ENCODE data around the gene PTPRN.

DNA sequence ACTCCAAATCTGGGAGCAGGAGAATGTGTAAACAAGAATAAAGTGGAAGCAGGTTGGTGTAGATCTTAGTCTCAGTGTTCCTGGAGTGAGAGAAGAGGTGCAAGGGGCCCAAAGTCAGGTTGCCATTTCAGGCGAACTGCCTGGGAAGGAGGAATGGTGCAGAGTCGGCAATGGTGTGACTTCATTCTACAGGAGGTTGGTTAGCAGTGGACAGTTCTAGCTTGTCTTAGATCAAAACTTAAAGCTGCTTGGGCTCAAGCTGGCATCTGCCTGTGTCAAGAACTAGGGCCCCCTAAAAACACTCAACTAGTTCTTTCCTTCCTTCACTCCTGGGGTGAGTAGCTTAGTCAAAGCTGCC lies 60.4 kb downstream of the PTPRN start:
- TF ChIP-seq BHLHE40 (IDR thresholded peaks at IDR 0.05; ENCODE audit: low read length): no peak
- TF ChIP-seq ZNF785 (CRISPR knock-in tag; IDR thresholded peaks at IDR 0.05): no peak
- no peak for TF ChIP-seq TRIM25 (IDR thresholded peaks at IDR 0.05; ENCODE audit: borderline replicate concordance)
- TF ChIP-seq FOXO4 (CRISPR knock-in tag; IDR thresholded peaks at IDR 0.05): no peak
- TF ChIP-seq, protein P1, sequence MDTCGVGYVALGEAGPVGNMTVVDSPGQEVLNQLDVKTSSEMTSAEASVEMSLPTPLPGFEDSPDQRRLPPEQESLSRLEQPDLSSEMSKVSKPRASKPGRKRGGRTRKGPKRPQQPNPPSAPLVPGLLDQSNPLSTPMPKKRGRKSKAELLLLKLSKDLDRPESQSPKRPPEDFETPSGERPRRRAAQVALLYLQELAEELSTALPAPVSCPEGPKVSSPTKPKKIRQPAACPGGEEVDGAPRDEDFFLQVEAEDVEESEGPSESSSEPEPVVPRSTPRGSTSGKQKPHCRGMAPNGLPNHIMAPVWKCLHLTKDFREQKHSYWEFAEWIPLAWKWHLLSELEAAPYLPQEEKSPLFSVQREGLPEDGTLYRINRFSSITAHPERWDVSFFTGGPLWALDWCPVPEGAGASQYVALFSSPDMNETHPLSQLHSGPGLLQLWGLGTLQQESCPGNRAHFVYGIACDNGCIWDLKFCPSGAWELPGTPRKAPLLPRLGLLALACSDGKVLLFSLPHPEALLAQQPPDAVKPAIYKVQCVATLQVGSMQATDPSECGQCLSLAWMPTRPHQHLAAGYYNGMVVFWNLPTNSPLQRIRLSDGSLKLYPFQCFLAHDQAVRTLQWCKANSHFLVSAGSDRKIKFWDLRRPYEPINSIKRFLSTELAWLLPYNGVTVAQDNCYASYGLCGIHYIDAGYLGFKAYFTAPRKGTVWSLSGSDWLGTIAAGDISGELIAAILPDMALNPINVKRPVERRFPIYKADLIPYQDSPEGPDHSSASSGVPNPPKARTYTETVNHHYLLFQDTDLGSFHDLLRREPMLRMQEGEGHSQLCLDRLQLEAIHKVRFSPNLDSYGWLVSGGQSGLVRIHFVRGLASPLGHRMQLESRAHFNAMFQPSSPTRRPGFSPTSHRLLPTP (IDR thresholded peaks at IDR 0.05; ENCODE audit: borderline replicate concordance, extremely low read depth, insufficient read length): no peak
